ENCODE measurements around the gene PAFAH1B2.

PAFAH1B2 gene

GRCh38 chr11:117187799-117188481, 43.9 kb downstream of the PAFAH1B2 start:
- DNase-seq (ENCODE audit: low read depth in 3 of 3) = no peak

- no peak for DNase-seq (ENCODE audit: low read depth in 3 of 3)
These were observed 44.6 kb downstream of the PAFAH1B2 start for GRCh38 chr11:117188620-117189081.

GRCh38 chr11:117189191-117189940, 45.3 kb downstream of the PAFAH1B2 start:
- no peak for DNase-seq (ENCODE audit: low read depth in 3 of 3)

- no peak for DNase-seq (ENCODE audit: low read depth in 3 of 3)
These were observed 46.0 kb downstream of the PAFAH1B2 start for GRCh38 chr11:117189941-117190544.

GRCh38 chr11:117191680-117192400, 47.8 kb downstream of the PAFAH1B2 start:
- DNase-seq (ENCODE audit: low read depth in 3 of 3) = no peak

GRCh38 chr11:117192401-117192875, 48.4 kb downstream of the PAFAH1B2 start:
- no peak for DNase-seq (ENCODE audit: low read depth in 3 of 3)

- DNase-seq (ENCODE audit: low read depth in 3 of 3) = no peak
These were observed 49.3 kb downstream of the PAFAH1B2 start for GRCh38 chr11:117193130-117194020.

- no peak for DNase-seq (ENCODE audit: low read depth in 3 of 3)
These were observed 50.2 kb downstream of the PAFAH1B2 start for GRCh38 chr11:117194267-117194666.

GRCh38 chr11:117195258-117195657, 51.2 kb downstream of the PAFAH1B2 start:
- DNase-seq (ENCODE audit: low read depth in 3 of 3) = no peak

GRCh38 chr11:117195761-117196160, 51.7 kb downstream of the PAFAH1B2 start:
- DNase-seq (ENCODE audit: low read depth in 3 of 3) = no peak

GRCh38 chr11:117197006-117197405, 52.9 kb downstream of the PAFAH1B2 start:
- DNase-seq (ENCODE audit: low read depth in 3 of 3) = no peak

- no peak for DNase-seq (ENCODE audit: low read depth in 3 of 3)
These were observed 53.7 kb downstream of the PAFAH1B2 start for GRCh38 chr11:117197516-117198456.

GRCh38 chr11:117198613-117199012, 54.5 kb downstream of the PAFAH1B2 start:
- no peak for DNase-seq (ENCODE audit: low read depth in 3 of 3)

GRCh38 chr11:117199053-117199915, 55.2 kb downstream of the PAFAH1B2 start, which contains the start of gene TAGLN:
Gene TAGLN (plus strand): TSS chr11:117199370. CDS start chr11:117203014, 3,644 bp downstream.
- no peak for DNase-seq (ENCODE audit: low read depth in 3 of 3)

GRCh38 chr11:117199916-117200812, 56.1 kb downstream of the PAFAH1B2 start:
- no peak for DNase-seq (ENCODE audit: low read depth in 3 of 3)

GRCh38 chr11:117200813-117201657, 56.9 kb downstream of the PAFAH1B2 start:
- DNase-seq (ENCODE audit: low read depth in 3 of 3) = no peak

All from stimulated activated CD4-positive, alpha-beta T cell treated with anti-CD3 and anti-CD28 coated beads, TNF-alpha, amount 100 ng/mL, for 48 hours (primary cell).